HG03095 (cell line): ENCODE data around the gene RPS28.
"Not testable (repeated sequence)": the region's sequence is repeated elsewhere in the genome, so short reads cannot be mapped to it uniquely, and the experiment has no call there.

Experiments
- ATAC-seq: cut with Tn5 transposase; IDR thresholded peaks from one replicate; pipeline ENCODE4 v1.9.1; 2021; ENCODE audit warnings: moderate library complexity; ENCODE audit not compliant: unreplicated experiment

The RPS28 gene

DNA sequence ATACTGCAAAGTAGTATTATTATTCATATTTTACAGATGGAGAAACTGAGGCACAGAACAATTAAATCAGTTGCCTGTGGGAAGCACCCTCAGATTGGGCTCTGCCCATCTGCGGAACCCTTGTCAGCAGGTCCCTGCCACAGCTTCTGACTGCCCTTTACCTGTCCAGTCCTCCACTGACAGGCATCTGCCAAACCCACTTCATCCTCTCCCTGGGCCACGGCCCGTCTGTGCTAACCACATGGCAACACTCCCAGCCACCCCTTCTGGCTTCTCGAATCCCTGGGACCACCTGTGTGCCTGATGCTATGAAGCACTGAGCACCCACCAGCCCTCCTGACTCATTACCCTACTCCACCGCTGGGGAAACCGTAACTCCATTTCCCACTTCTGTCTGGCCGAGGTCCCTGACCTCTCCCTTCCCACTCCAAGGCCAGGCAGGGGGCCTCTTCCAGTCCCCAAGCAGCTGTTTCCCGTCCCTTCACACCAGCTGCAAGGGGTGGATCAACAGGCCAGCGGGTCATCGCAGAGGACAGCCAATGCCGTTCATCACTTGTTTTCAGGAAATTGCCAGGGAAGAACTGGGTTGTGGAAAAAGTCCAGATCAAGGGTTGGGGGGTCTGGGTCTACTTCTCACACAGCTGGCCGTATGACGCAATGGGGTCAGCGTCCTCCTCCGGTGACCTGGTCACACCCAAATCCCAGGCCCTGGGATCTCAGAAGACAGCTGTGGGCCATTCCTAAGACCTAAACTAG is 19.2 kb downstream of the RPS28 start:
- ATAC-seq, result no peak

DNA sequence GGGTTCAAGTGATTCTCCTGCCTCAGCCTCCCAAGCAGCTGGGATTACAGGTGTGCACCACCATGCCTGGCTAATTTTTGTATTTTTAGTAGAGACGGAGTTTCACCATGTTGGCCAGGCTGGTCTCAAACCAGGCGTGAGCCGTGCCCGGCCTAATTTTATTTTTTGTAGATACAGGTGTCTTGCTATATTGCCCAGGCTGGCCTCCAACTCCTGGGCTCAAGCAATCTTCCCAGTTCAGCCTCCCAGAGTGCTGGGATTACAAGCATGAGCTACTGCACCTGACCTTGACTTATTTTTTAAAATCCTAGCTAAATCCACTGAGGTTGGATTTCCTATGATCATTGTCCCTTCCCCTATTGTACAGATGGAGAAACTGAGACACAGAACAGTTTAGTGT is 20.2 kb downstream of the RPS28 start:
- not testable (repeated sequence) for ATAC-seq

- no peak for ATAC-seq
These were observed 21.0 kb downstream of the RPS28 start for GRCh38 chr19:8342316-8342683.

DNA sequence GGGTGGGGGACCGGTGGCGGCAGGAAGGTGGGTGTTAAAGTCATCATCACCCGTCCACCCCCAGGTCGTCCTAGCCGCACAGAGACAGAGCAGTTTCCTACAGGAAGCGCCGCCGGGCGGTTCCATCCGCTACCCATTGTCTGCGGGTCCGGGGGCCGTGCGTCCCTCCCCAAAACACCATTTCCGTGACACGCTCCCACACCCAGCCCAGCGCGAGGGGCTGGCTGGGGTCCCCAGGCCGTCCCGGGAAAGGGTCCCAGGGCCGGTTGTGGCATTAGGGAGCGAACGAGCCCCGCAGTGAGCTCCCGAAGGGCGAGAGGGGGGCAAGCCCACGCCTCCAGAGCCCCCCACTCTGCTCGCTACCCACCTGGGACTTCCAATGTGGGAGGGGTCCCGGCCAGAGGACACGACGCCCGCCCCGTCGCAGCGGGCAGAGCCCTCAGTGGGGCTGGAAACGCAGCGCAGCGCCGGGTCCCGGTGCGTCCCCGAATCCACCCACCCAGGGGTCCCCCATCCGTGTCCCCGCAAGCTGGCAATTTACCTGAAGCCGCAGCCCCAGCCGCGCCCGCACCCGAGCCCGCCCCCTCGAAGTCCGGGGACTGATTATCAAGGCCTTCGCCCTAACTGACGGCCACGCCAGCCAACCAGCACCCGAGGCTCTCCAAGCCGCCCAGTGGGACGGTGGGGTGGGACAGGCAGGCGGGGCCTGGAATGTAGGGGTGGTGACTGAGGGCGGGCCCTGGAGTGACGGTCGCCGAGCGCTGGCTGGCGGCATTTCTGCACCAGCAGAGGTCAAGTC is 21.6 kb downstream of the RPS28 start, which contains the start of gene KANK3:
Gene KANK3, minus strand, starts transcription at position 579 of the 799 bp plus-strand sequence. CDS start 5,434 bp downstream, outside the sequence.
- ATAC-seq, result peak; percentile 96

DNA sequence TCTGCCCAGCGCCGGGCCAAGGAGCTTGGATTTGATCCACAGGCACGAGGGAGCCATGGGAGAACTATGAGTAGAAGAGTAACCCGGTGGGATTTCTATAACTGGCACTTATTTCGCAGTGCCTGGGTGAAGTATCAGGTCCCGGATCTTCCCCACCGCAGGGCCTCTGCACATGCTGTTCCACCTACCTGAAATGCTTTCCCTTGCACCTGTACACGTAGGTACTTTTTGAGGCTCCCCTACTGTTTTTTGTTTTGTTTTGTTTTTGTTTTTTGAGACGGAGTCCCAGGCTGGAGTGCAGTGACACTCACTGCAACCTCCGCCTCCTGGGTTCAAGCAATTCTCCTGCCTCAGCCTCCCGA is 22.2 kb downstream of the RPS28 start:
- ATAC-seq, result no peak

GRCh38 chr19:8349629-8350372 is 28.5 kb downstream of the RPS28 start:
- ATAC-seq, result not testable (repeated sequence)

DNA sequence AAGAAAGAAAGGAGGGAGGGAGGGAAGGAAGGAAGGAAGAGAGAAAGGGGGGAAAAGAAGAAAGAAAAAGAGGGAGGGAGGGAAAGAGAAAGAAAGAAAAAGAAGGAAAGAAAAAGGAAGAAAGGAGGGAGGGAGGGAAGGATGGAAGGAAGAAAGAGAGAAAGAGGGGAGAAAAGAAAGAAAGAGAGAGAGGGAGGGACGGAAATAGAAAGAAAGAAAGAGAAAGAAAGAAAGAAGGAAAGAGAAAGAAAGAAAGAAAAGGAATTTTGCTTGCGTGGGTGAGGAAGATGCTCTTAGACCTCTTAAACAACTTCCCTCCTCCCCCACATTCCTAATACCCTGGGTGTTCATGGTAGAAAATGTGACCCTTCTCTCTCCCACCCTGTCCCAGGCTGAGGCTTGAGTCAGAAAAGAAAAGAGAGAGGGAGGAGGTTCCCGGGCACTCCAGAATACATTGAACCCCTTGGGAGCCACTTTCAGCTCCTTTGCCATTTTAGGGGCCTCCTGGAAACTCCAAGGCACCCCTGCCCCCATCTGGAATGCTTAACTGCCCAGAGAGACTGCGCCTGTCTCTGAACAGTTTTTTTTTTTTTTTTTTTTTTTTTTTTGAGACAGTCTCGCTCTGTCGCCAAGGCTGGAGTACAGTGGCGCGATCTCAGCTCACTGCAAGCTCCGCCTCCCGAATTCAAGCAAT is 31.0 kb downstream of the RPS28 start:
- ATAC-seq, result no peak

- not testable (repeated sequence) for ATAC-seq
These were observed 31.5 kb downstream of the RPS28 start for GRCh38 chr19:8352845-8353244.

GRCh38 chr19:8355631-8356402 is 34.5 kb downstream of the RPS28 start:
- no peak for ATAC-seq

- ATAC-seq, result no peak
These were observed 35.8 kb downstream of the RPS28 start for GRCh38 chr19:8357007-8357521.

- ATAC-seq, result no peak
These were observed 37.7 kb downstream of the RPS28 start for GRCh38 chr19:8358948-8359347.

GRCh38 chr19:8360196-8360595 is 38.9 kb downstream of the RPS28 start:
- no peak for ATAC-seq

DNA sequence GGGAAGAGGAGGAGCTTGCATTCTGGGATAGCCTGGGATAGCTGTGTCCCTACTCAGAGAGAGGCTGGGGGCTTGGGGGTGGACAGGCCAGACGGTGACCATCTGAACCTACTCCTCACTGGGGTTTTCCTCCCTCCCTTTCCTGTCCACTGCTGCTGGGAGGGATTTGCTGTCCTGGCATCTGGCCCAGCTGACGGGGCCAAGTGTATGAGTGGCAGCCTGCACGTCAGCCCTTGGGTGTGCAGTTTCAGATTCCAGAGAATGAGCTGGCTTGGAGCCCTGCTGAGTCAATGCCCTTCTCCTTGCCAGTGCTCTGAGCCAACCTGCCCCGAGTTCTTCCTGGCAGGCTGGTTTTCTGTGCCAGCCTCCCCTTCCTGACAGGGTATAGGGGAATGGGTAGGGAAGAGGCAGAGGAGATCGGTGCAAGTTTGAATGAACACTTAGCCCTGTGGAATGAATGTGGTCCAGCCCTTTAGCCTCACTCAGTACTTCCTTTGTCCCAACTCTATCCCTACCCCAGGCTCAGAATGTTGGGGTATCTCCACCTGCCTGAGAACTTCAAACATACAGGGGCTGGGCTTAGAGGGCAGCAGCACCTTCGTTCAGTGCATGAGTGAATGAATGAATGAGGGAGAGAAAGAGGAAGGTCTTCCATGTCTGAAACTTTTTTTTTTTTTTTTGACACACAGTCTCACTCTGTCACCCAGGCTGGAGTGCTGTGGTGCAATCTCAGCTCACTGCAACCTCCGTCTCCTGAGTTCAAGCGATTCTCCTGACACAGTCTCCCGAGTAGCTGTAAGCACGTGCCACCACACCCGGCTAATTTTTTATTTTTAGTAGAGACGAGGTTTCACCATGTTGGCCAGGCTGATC is 40.9 kb downstream of the RPS28 start:
- ATAC-seq, result no peak

DNA sequence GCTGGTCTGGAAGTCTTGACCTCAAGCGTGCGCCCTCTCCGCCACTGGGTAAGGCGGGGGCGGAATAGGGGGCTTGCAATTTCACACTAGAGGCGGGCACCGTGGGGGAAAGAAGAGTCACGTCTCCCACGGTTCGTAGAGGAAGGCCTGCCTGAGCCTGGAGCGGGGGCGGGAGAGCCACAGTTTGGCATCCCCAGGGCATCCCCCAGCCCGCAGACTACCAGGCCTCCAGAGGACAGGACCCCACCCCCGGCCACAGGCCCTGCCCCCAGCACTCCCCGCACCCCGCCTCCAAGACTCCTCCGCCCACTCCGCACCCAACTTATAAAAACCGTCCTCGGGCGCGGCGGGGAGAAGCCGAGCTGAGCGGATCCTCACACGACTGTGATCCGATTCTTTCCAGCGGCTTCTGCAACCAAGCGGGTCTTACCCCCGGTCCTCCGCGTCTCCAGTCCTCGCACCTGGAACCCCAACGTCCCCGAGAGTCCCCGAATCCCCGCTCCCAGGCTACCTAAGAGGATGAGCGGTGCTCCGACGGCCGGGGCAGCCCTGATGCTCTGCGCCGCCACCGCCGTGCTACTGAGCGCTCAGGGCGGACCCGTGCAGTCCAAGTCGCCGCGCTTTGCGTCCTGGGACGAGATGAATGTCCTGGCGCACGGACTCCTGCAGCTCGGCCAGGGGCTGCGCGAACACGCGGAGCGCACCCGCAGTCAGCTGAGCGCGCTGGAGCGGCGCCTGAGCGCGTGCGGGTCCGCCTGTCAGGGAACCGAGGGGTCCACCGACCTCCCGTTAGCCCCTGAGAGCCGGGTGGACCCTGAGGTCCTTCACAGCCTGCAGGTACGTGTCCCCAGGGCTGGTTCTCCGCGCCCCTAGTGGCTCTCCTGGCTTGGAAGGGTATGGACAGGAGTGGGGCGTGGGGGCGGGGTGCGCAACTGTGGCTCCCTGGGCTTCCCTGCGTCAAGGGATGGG is 42.8 kb downstream of the RPS28 start, which contains the start of gene ANGPTL4:
Gene ANGPTL4, plus strand, starts transcription at position 353 of the 969 bp plus-strand sequence. Its CDS starts 167 bp downstream, at position 520.
- ATAC-seq, result no peak

- ATAC-seq, result no peak
These were observed 44.9 kb downstream of the RPS28 start for GRCh38 chr19:8366121-8366581.

DNA sequence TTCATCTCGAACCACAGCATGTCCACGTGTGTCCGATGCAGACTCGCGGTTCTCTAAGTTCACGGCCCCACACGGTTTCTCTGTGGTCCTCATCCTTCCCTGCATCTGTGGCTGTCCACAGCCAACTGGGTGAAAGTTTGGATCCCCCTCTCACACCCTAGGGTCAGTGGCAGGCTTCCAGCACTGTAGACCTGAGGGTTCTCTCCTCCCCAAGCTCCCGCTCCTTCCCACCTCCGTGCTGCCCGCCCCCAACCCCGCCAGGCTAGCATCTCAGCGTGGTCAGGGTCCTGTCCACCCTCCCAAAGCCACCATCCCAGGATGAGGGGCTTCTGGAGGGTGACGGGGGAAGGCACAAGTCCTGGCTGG is 45.6 kb downstream of the RPS28 start:
- no peak for ATAC-seq

DNA sequence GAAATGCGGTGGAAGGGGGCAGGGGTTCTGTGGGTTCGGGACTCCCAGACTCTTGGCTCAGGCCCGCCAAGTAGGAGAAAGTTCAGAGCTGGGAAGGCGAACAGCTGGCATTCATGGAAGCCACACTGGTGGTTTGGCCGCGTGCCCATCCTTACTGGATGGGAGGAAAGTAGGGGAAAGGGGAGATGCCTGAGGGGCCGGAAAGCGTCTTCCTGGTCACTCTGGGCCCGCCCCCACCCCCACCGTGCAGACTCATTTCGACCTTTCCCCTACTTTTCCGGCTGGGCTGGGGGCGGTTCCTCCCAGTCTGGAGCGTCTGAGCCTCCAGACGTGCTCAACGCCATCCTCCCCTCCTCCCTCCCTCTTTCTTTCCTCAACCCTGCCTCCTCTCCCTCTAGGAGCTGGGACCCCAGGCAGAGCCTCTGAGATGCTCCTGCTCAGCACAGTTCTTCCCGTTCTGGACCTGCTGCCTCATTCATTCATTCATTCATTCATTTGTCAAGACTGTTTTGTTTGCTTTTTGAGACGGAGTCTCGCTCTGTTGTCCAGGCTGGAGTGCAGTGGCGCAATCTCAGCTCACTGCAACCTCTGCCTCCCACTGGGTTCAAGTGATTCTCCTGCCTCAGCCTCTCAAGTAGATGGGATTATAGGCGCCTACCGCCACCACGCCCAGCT is 46.2 kb downstream of the RPS28 start:
- no peak for ATAC-seq
